Endodermal cell (in vitro differentiated cells): ENCODE measurements around the gene KRTAP5-8. TPM values are rescaled to one million over a fixed set of nuclear protein-coding genes. Genes with fewer than 3 reads are reported as not detected.
"Not testable (repeated sequence)": the region's sequence is repeated elsewhere in the genome, so short reads cannot be mapped to it uniquely, and the experiment has no call there.

Experiments used
- DNase-seq: peaks from one replicate; pipeline ENCODE4 v3.0.0-alpha.2; 2017
- H3K27ac ChIP-seq: 2 replicates; pipeline ENCODE4 v1.5.1; 2013; ENCODE audit warnings: mild to moderate bottlenecking, low read depth, low read length, moderate library complexity
- H3K27me3 ChIP-seq: 2 replicates; pipeline ENCODE4 v1.6.1; 2013; ENCODE audit warnings: mild to moderate bottlenecking, low read length, moderate library complexity; ENCODE audit not compliant: insufficient read depth, control insufficient read depth, poor library complexity, severe bottlenecking
- H3K36me3 ChIP-seq: 2 replicates; pipeline ENCODE4 v1.7.0; 2013; ENCODE audit warnings: mild to moderate bottlenecking, low read length, moderate library complexity; ENCODE audit not compliant: control insufficient read depth, insufficient read depth
- H3K4me1 ChIP-seq: one replicate; pipeline ENCODE4 v1.7.0; 2013; ENCODE audit warnings: low read length; ENCODE audit not compliant: control insufficient read depth, insufficient read depth
- H3K4me3 ChIP-seq: 2 replicates; pipeline ENCODE4 v1.5.1; 2013; ENCODE audit warnings: mild to moderate bottlenecking, low read length, moderate library complexity
- H3K9ac ChIP-seq: 2 replicates; pipeline ENCODE4 v1.6.1; 2013; ENCODE audit warnings: mild to moderate bottlenecking, low read length, moderate library complexity; ENCODE audit not compliant: poor library complexity, severe bottlenecking; ENCODE audit errors: extremely low read depth
- H3K9me3 ChIP-seq: 2 replicates; pipeline ENCODE4 v1.6.1; 2013; ENCODE audit warnings: mild to moderate bottlenecking, low read length, moderate library complexity; ENCODE audit not compliant: control insufficient read depth
- H3K27ac Mint-ChIP-seq: 2 replicates; pipeline ENCODE4 v1.8.0; 2020; ENCODE audit warnings: mixed read lengths
- H3K27me3 Mint-ChIP-seq: 2 replicates; pipeline ENCODE4 v1.8.0; 2021; ENCODE audit warnings: mild to moderate bottlenecking, mixed read lengths; ENCODE audit not compliant: insufficient read depth
- H3K36me3 Mint-ChIP-seq: 2 replicates; pipeline ENCODE4 v1.8.0; 2020; ENCODE audit warnings: low read depth, mixed read lengths
- H3K4me1 Mint-ChIP-seq: 2 replicates; pipeline ENCODE4 v1.8.0; 2020; ENCODE audit warnings: mixed read lengths
- H3K4me3 Mint-ChIP-seq: 2 replicates; pipeline ENCODE4 v1.8.0; 2020; ENCODE audit warnings: mild to moderate bottlenecking, moderate library complexity, mixed read lengths
- H3K9me3 Mint-ChIP-seq: 2 replicates; pipeline ENCODE4 v1.8.0; 2020; ENCODE audit warnings: mild to moderate bottlenecking, mixed read lengths
- WGBS, 2 experiments: methylation state at CpG; one replicate each; pipeline versions ENCODE4 v1.1.5 to v1.1.7; 2013; ENCODE audit warnings: missing lambda C conversion rate in 2 of 2, mixed read lengths in 1 of 2; ENCODE audit not compliant: insufficient coverage in 1 of 2, insufficient read length in 1 of 2; 5-methylcytosine and 5-hydroxymethylcytosine counted together
- total RNA-seq, 2 donors: library from RNA; stranded (reverse); fragmentation: NEBNext Ultra II Directional in 1 of 2; extraction: Animal tissue kit (Norgen Biotek cat#: 25700) in 1 of 2; gene quantifications; 2 replicates in 1 of 2; 3 replicates in 1 of 2; pipeline ENCODE4 v1.2.1, GENCODE V29; 2021
- TF ChIP-seq, protein P1 (sequence below): fragments of 200-600 bp; sonication (generic); conservative IDR thresholded peaks from 2 replicates; pipeline ENCODE4 v1.5.0; 2021; ENCODE audit warnings: antibody characterized with exemption, mild to moderate bottlenecking

The KRTAP5-8 gene
- total RNA-seq, 2 donors from 2014 or later, result not detected

- Mint-ChIP-seq H3K4me3 (no peak within 1 kb of the TSS), H3K27ac (no peak within 1 kb of the TSS), H3K9me3 (peaks cover 14% of the 10 kb centered on the region), H3K36me3 (no peaks in the 10 kb centered on the region), H3K4me1 (peaks cover 9% of the 10 kb centered on the region), H3K27me3 (peaks cover 14% of the 10 kb centered on the region)
- no peaks in the 10 kb centered on the region for H3K4me1 ChIP-seq
- no peak for DNase-seq
- no peaks in the 10 kb centered on the region for H3K36me3 ChIP-seq
- 90 to 100% methylated on average over 2 to 3 of the region's 5 CpGs for WGBS, 2 experiments
- H3K9me3 ChIP-seq, result peaks cover 10% of the 10 kb centered on the region
- TF ChIP-seq, protein P1, sequence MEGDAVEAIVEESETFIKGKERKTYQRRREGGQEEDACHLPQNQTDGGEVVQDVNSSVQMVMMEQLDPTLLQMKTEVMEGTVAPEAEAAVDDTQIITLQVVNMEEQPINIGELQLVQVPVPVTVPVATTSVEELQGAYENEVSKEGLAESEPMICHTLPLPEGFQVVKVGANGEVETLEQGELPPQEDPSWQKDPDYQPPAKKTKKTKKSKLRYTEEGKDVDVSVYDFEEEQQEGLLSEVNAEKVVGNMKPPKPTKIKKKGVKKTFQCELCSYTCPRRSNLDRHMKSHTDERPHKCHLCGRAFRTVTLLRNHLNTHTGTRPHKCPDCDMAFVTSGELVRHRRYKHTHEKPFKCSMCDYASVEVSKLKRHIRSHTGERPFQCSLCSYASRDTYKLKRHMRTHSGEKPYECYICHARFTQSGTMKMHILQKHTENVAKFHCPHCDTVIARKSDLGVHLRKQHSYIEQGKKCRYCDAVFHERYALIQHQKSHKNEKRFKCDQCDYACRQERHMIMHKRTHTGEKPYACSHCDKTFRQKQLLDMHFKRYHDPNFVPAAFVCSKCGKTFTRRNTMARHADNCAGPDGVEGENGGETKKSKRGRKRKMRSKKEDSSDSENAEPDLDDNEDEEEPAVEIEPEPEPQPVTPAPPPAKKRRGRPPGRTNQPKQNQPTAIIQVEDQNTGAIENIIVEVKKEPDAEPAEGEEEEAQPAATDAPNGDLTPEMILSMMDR, result no peak
- H3K27me3 ChIP-seq, result no peaks in the 10 kb centered on the region
- H3K9ac ChIP-seq, result no peak within 1 kb of the TSS
- no peak within 1 kb of the TSS for H3K27ac ChIP-seq
- H3K4me3 ChIP-seq, result no peak within 1 kb of the TSS
Measured at GRCh38 chr11:71565263-71565662, 27.4 kb downstream of the KRTAP5-8 start, which contains the start of gene KRTAP5-10. TSS of gene KRTAP5-10 (plus strand) at chr11:71565563. CDS start at chr11:71565588, 25 bp downstream.

DNA sequence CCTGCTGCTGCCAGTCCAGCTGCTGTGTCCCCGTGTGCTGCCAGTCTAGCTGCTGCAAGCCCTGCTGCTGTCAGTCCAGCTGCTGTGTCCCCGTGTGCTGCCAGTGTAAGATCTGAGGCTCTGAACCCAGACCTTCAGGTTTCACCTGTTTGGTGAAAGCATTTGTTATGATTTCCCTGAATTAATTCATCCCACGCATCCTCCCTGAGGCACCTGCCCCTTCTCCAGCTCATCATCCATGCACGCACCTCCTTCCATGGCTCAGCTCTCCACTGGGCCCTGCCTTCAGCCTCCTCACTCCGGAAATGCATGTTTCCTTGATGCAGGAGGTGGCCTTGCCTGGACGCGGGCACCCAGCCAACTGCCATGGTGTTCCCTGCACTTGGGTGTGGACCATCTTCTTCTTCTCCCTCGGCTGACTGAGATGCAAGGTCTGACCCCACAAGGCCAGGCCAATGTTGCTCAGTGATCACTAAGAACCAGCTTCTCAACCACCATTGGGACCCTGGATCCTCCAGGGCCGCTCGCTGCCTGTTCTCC is 28.3 kb downstream of the KRTAP5-8 start:
- DNase-seq, result no peak
- Histone ChIP-seq H3K9ac (no peak overlapping the region), H3K36me3 (no peaks in the 10 kb centered on the region), H3K4me3 (no peak overlapping the region), H3K27me3 (no peaks in the 10 kb centered on the region), H3K27ac (no peak overlapping the region), H3K9me3 (peaks cover 6% of the 10 kb centered on the region), H3K4me1 (no peaks in the 10 kb centered on the region)
- Mint-ChIP-seq H3K27ac (no peak overlapping the region), H3K27me3 (peaks cover 14% of the 10 kb centered on the region), H3K9me3 (peaks cover 6% of the 10 kb centered on the region), H3K4me1 (peaks cover 9% of the 10 kb centered on the region), H3K36me3 (no peaks in the 10 kb centered on the region), H3K4me3 (no peak overlapping the region)
- TF ChIP-seq, protein P1, result no peak
- WGBS, 2 experiments, result 93 to 98% methylated on average over 6 to 10 of the region's 10 CpGs

- not testable (repeated sequence) for H3K9ac ChIP-seq, H3K4me3 ChIP-seq, H3K36me3 Mint-ChIP-seq, H3K9me3 Mint-ChIP-seq, H3K4me3 Mint-ChIP-seq, H3K36me3 ChIP-seq, H3K9me3 ChIP-seq, H3K4me1 ChIP-seq, H3K27ac Mint-ChIP-seq, H3K27ac ChIP-seq, DNase-seq, H3K27me3 ChIP-seq
- 71 to 78% methylated on average over 6 to 16 of the region's 21 CpGs for WGBS, 2 experiments
- Mint-ChIP-seq H3K4me1 (peaks cover 11% of the 10 kb centered on the region), H3K27me3 (peaks cover 14% of the 10 kb centered on the region)
Measured at GRCh38 chr11:71566626-71567599, 29.1 kb downstream of the KRTAP5-8 start.

GRCh38 chr11:71567633-71568032 is 29.8 kb downstream of the KRTAP5-8 start:
- H3K36me3 Mint-ChIP-seq, H3K27ac Mint-ChIP-seq, H3K27me3 ChIP-seq, H3K4me1 ChIP-seq, H3K9me3 ChIP-seq, H3K9ac ChIP-seq, H3K9me3 Mint-ChIP-seq, H3K4me3 Mint-ChIP-seq, H3K4me3 ChIP-seq, H3K36me3 ChIP-seq, DNase-seq, H3K27ac ChIP-seq: not testable (repeated sequence)
- 89 to 94% methylated on average over 4 to 8 of the region's 8 CpGs for WGBS, 2 experiments
- Mint-ChIP-seq H3K27me3 (peaks cover 16% of the 10 kb centered on the region), H3K4me1 (peaks cover 12% of the 10 kb centered on the region)
